ENCODE results near the gene ARHGEF7. TPM values are rescaled to one million over a fixed set of nuclear protein-coding genes. Genes with fewer than 3 reads are reported as not detected.
A peak's percentile ranks its signal among the peaks of the same experiment; 100 is the strongest.

Gene ARHGEF7
- total and polyA plus RNA-seq, 4 experiments from 2014 or later, result 6.6 to 73.7 (median 40.7) TPM

DNA sequence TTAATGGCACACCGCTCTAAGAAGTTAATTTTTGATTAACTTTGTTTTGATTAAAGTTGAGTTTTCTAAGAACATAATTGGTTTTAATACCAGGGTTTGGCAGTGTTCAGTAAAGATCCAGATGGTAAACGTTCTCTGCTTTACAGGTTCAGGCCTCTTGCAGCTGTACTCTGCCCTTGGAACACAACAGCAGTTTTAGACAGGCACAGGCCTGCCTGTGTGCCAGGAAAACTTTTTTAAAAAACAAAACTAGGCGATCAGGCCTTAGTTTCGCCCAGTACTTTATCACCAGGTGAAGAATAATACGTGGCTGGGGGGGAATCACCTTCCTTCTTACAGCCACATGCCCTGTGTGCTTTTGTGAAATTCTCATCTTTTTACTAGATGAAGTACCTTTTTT is 167.3 kb downstream of the ARHGEF7 start:
- Mint-ChIP-seq H3K4me3 (no peak overlapping the region), H3K9me3 (no peaks in the 10 kb centered on the region), H3K4me1 (peaks cover 0 to 2% (median 0%) of the 10 kb centered on the region in 4 donors), H3K27ac (no peak overlapping the region), H3K27me3 (no peaks in the 10 kb centered on the region), H3K36me3 (peaks cover 84 to 92% of the 10 kb centered on the region in 2 donors)
- Histone ChIP-seq H3K27me3 (ENCODE audit: insufficient read depth, low read length) (no peaks in the 10 kb centered on the region), H3K36me3 (ENCODE audit: insufficient read depth, low read length) (peaks cover 68% of the 10 kb centered on the region), H3K9me3 (ENCODE audit: control insufficient read depth in 1 of 2, low read length in 2 of 2) (no peaks in the 10 kb centered on the region), H3K4me3 (ENCODE audit: low read length in 2 of 2) (no peak overlapping the region), H3K4me1 (ENCODE audit: insufficient read depth, low read length) (no peaks in the 10 kb centered on the region), H3K27ac (ENCODE audit: low read depth, low read length) (no peak overlapping the region)
- CTCF ChIA-PET (ENCODE audit: partially characterized antibody), result no interaction called here
- POLR2A ChIA-PET (ENCODE audit: partially characterized antibody), result no interaction called here
- DNase-seq, result no peak
- intact Hi-C loops (cut with micrococcal nuclease), result no loop called here

DNA sequence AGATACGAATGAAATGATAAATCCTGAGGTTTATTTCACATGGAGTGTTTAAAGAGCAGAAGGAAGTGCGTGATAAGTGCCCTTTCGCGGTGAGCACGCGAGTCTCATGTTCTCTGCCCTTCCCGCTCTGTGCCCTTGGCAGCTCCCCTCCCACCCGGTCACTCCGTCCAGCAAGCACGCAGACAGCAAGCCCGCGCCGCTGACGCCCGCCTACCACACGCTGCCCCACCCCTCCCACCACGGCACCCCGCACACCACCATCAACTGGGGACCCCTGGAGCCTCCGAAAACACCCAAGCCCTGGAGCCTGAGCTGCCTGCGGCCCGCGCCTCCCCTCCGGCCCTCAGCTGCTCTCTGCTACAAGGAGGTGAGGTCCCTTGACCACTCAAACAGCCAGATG is 167.9 kb downstream of the ARHGEF7 start:
- ChIA-PET CTCF (ENCODE audit: partially characterized antibody) (no interaction called here), POLR2A (ENCODE audit: partially characterized antibody) (no interaction called here)
- H3K4me3 ChIP-seq (ENCODE audit: low read length in 2 of 2), result no peak overlapping the region
- Mint-ChIP-seq H3K36me3 (peaks cover 82 to 92% of the 10 kb centered on the region in 2 donors), H3K4me1 (peaks cover 0 to 2% (median 0%) of the 10 kb centered on the region in 4 donors), H3K9me3 (no peaks in the 10 kb centered on the region), H3K4me3 (no peak overlapping the region), H3K27ac (peak overlapping the region in 1 of 7 donors; percentile 54), H3K27me3 (no peaks in the 10 kb centered on the region)
- no peaks in the 10 kb centered on the region for H3K4me1 ChIP-seq (ENCODE audit: insufficient read depth, low read length)
- DNase-seq, result no peak
- no peaks in the 10 kb centered on the region for H3K27me3 ChIP-seq (ENCODE audit: insufficient read depth, low read length)
- intact Hi-C loops (cut with micrococcal nuclease), result no loop called here
- peaks cover 65% of the 10 kb centered on the region for H3K36me3 ChIP-seq (ENCODE audit: insufficient read depth, low read length)
- H3K9me3 ChIP-seq (ENCODE audit: control insufficient read depth in 1 of 2, low read length in 2 of 2), result no peaks in the 10 kb centered on the region
- H3K27ac ChIP-seq (ENCODE audit: low read depth, low read length), result no peak overlapping the region

DNA sequence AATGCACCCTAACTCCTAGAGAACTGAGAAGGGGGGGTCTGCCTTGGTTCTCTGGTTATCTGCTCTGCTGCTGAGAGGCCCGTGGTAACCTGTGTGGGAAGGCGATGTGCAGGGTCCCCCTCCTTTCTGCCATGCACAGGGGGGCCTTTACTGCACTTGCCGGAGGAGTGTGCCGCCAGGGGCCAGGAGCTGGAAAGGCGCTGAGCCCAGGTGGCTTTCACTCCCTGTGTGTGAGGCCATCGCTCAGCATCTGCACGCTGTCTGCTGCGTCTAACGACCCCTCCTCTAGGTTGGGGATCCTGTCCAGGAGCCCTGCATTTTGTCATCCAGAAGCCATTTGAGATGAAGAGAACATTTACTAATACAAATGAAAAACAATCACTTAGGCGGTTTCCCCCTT is 168.3 kb downstream of the ARHGEF7 start:
- DNase-seq, result no peak
- ChIA-PET CTCF (ENCODE audit: partially characterized antibody) (no interaction called here), POLR2A (ENCODE audit: partially characterized antibody) (no interaction called here)
- Mint-ChIP-seq H3K27ac (no peak overlapping the region), H3K4me3 (no peak overlapping the region), H3K9me3 (no peaks in the 10 kb centered on the region), H3K4me1 (peaks cover 0 to 2% (median 0%) of the 10 kb centered on the region in 4 donors), H3K27me3 (no peaks in the 10 kb centered on the region), H3K36me3 (peaks cover 81 to 91% of the 10 kb centered on the region in 2 donors)
- Histone ChIP-seq H3K27me3 (ENCODE audit: insufficient read depth, low read length) (no peaks in the 10 kb centered on the region), H3K4me3 (ENCODE audit: low read length in 2 of 2) (no peak overlapping the region), H3K4me1 (ENCODE audit: insufficient read depth, low read length) (no peaks in the 10 kb centered on the region), H3K27ac (ENCODE audit: low read depth, low read length) (no peak overlapping the region), H3K9me3 (ENCODE audit: control insufficient read depth in 1 of 2, low read length in 2 of 2) (no peaks in the 10 kb centered on the region), H3K36me3 (ENCODE audit: insufficient read depth, low read length) (peaks cover 65% of the 10 kb centered on the region)
- intact Hi-C loops (cut with micrococcal nuclease), result no loop called here

DNA sequence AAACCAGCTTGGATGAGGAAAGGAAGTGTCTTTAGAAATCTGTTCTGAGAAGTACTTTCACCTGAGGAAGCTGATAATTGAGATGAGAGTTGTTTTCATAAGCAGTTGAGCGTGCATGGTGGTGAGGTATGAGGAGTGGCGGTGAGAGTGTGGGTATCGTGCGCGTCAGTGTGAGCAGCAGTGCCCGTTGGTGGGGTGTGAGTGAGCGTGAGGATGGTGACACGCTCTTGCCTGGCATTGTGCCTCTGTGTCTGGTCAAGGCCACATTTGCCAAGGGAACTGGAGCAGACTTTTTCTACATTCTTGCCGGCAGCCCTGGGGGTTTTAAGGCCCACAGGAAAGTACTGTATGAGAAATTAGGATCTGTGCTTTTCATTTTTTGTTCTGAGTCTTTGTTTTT is 168.9 kb downstream of the ARHGEF7 start:
- H3K36me3 ChIP-seq (ENCODE audit: insufficient read depth, low read length), result peaks cover 60% of the 10 kb centered on the region
- no peaks in the 10 kb centered on the region for H3K27me3 ChIP-seq (ENCODE audit: insufficient read depth, low read length)
- intact Hi-C loops (cut with micrococcal nuclease), result no loop called here
- ChIA-PET POLR2A (ENCODE audit: partially characterized antibody) (no interaction called here), CTCF (ENCODE audit: partially characterized antibody) (no interaction called here)
- Mint-ChIP-seq H3K36me3 (peaks cover 79 to 87% of the 10 kb centered on the region in 2 donors), H3K9me3 (no peaks in the 10 kb centered on the region), H3K27ac (no peak overlapping the region), H3K27me3 (no peaks in the 10 kb centered on the region), H3K4me3 (no peak overlapping the region), H3K4me1 (peaks cover 0 to 2% (median 0%) of the 10 kb centered on the region in 4 donors)
- H3K9me3 ChIP-seq (ENCODE audit: control insufficient read depth in 1 of 2, low read length in 2 of 2), result no peaks in the 10 kb centered on the region
- no peak for DNase-seq
- no peaks in the 10 kb centered on the region for H3K4me1 ChIP-seq (ENCODE audit: insufficient read depth, low read length)
- no peak overlapping the region for H3K4me3 ChIP-seq (ENCODE audit: low read length in 2 of 2)
- no peak overlapping the region for H3K27ac ChIP-seq (ENCODE audit: low read depth, low read length)

DNA sequence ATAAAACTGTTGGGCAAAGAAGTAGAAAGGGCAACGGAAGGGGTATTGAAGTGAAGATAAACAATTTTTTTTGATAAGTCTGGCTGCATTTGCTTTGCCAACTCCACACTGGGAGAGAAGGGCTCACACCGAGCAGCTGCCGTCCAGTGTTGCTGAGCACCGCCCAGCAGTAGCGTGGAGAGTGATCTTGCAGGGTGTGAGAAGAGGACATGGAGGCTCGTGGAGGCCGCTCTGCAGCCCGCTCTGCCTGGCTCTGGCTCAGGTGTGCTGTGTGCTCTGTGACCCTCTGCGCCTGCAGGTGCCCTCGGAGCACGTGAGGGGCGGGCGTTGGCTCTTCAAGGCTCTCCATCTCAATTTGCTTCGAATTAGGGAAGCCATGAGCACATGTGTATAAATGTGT is 169.5 kb downstream of the ARHGEF7 start:
- Histone ChIP-seq H3K27me3 (ENCODE audit: insufficient read depth, low read length) (no peaks in the 10 kb centered on the region), H3K36me3 (ENCODE audit: insufficient read depth, low read length) (peaks cover 59% of the 10 kb centered on the region), H3K27ac (ENCODE audit: low read depth, low read length) (no peak overlapping the region), H3K9me3 (ENCODE audit: control insufficient read depth in 1 of 2, low read length in 2 of 2) (no peaks in the 10 kb centered on the region), H3K4me1 (ENCODE audit: insufficient read depth, low read length) (no peaks in the 10 kb centered on the region), H3K4me3 (ENCODE audit: low read length in 2 of 2) (no peak overlapping the region)
- no peak for DNase-seq
- Mint-ChIP-seq H3K27ac (no peak overlapping the region), H3K4me3 (no peak overlapping the region), H3K27me3 (no peaks in the 10 kb centered on the region), H3K36me3 (peaks cover 82 to 87% of the 10 kb centered on the region in 2 donors), H3K4me1 (peaks cover 0 to 2% (median 0%) of the 10 kb centered on the region in 4 donors), H3K9me3 (no peaks in the 10 kb centered on the region)
- ChIA-PET CTCF (ENCODE audit: partially characterized antibody) (no interaction called here), POLR2A (ENCODE audit: partially characterized antibody) (no interaction called here)
- intact Hi-C loops (cut with micrococcal nuclease), result no loop called here

DNA sequence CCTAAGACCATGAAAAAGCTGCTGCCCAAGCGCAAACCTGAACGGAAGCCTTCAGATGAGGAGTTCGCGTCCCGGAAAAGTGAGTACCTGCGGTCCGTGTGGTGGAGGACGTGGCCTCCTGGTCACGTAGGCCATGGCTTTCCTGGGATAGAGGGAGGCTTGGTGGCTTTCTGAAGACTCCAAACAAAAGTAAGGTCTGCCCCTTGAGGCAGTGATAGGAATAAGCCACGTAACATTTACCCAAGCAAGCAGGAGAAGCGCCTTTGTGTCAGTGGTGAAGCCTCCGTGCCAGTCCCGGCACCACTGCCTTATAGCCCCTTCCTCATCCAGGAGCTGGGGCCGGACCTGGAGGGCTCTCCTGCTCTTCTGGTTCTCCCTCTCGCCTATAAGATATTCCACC is 171.1 kb downstream of the ARHGEF7 start:
- Mint-ChIP-seq H3K27me3 (no peaks in the 10 kb centered on the region), H3K36me3 (peaks cover 76 to 85% of the 10 kb centered on the region in 2 donors), H3K4me1 (peaks cover 0 to 2% (median 0%) of the 10 kb centered on the region in 4 donors), H3K9me3 (no peaks in the 10 kb centered on the region), H3K4me3 (no peak overlapping the region), H3K27ac (no peak overlapping the region)
- intact Hi-C loops (cut with micrococcal nuclease), result no loop called here
- Histone ChIP-seq H3K27ac (ENCODE audit: low read depth, low read length) (no peak overlapping the region), H3K4me1 (ENCODE audit: insufficient read depth, low read length) (no peaks in the 10 kb centered on the region), H3K27me3 (ENCODE audit: insufficient read depth, low read length) (no peaks in the 10 kb centered on the region), H3K9me3 (ENCODE audit: control insufficient read depth in 1 of 2, low read length in 2 of 2) (no peaks in the 10 kb centered on the region), H3K4me3 (ENCODE audit: low read length in 2 of 2) (no peak overlapping the region), H3K36me3 (ENCODE audit: insufficient read depth, low read length) (peaks cover 56% of the 10 kb centered on the region)
- ChIA-PET POLR2A (ENCODE audit: partially characterized antibody) (no interaction called here), CTCF (ENCODE audit: partially characterized antibody) (no interaction called here)
- no peak for DNase-seq

DNA sequence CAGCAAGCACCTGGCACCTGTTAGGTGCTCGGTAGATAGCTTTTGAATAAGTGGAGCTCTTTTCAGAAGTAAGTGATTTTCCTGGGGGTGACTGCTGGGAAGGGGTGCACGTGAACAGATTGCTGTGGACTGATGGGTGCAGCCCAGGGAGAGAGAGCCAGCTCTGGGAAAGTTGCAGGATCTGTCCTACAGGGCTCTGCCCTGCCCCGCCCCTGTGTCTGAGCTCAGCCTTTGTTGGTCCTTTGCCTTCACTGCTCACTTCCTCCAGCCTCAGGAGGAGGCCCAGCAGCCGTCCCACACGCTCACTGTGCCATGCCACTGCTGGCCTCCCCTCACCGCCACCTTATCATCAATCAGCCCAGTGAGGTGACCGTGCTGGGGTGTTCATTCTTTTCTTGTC is 171.6 kb downstream of the ARHGEF7 start:
- Mint-ChIP-seq H3K36me3 (peaks cover 70 to 85% of the 10 kb centered on the region in 2 donors), H3K4me1 (peaks cover 0 to 2% (median 0%) of the 10 kb centered on the region in 4 donors), H3K27ac (peak overlapping the region in 1 of 7 donors; percentile 30), H3K4me3 (no peak overlapping the region), H3K27me3 (no peaks in the 10 kb centered on the region), H3K9me3 (no peaks in the 10 kb centered on the region)
- Histone ChIP-seq H3K4me3 (ENCODE audit: low read length in 2 of 2) (no peak overlapping the region), H3K27ac (ENCODE audit: low read depth, low read length) (no peak overlapping the region), H3K4me1 (ENCODE audit: insufficient read depth, low read length) (no peaks in the 10 kb centered on the region), H3K36me3 (ENCODE audit: insufficient read depth, low read length) (peaks cover 55% of the 10 kb centered on the region), H3K27me3 (ENCODE audit: insufficient read depth, low read length) (no peaks in the 10 kb centered on the region), H3K9me3 (ENCODE audit: control insufficient read depth in 1 of 2, low read length in 2 of 2) (no peaks in the 10 kb centered on the region)
- ChIA-PET CTCF (ENCODE audit: partially characterized antibody) (no interaction called here), POLR2A (ENCODE audit: partially characterized antibody) (no interaction called here)
- DNase-seq, result no peak
- intact Hi-C loops (cut with micrococcal nuclease), result no loop called here

DNA sequence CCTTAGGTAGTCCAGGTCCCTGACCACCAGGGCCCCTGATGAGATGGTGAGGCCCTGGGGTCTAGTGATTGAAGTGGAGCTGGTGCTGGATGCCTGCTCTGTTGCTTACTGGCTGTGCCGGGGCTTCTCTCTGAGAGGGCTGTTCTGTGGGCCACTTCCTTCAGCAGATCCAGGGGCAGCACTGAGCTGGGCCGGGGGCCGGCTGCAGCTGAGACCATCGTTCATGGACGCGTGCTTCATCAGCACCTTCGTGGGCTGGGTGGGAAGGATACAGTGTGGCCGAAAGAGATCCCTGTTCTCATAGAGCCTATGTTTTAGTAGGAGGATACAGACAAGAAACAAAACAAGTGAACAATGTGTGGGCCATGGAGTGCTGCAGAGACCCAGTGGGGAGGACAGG is 172.1 kb downstream of the ARHGEF7 start:
- ChIA-PET POLR2A (ENCODE audit: partially characterized antibody) (no interaction called here), CTCF (ENCODE audit: partially characterized antibody) (no interaction called here)
- Histone ChIP-seq H3K9me3 (ENCODE audit: control insufficient read depth in 1 of 2, low read length in 2 of 2) (no peaks in the 10 kb centered on the region), H3K4me3 (ENCODE audit: low read length in 2 of 2) (no peak overlapping the region), H3K4me1 (ENCODE audit: insufficient read depth, low read length) (no peaks in the 10 kb centered on the region), H3K27ac (ENCODE audit: low read depth, low read length) (no peak overlapping the region), H3K36me3 (ENCODE audit: insufficient read depth, low read length) (peaks cover 51% of the 10 kb centered on the region), H3K27me3 (ENCODE audit: insufficient read depth, low read length) (no peaks in the 10 kb centered on the region)
- intact Hi-C loops (cut with micrococcal nuclease), result no loop called here
- DNase-seq, result no peak
- Mint-ChIP-seq H3K4me1 (peaks cover 0 to 3% (median 1%) of the 10 kb centered on the region in 4 donors), H3K36me3 (peaks cover 73 to 85% of the 10 kb centered on the region in 2 donors), H3K27ac (peak overlapping the region in 1 of 7 donors; percentile 30), H3K4me3 (no peak overlapping the region), H3K27me3 (no peaks in the 10 kb centered on the region), H3K9me3 (no peaks in the 10 kb centered on the region)

Measured in CD4-positive, alpha-beta memory T cell (primary cell).